GM13976 (cell line): ENCODE results near the gene KLHL5.

ENCODE experiments used
- DNase-seq: peaks from one replicate; pipeline ENCODE4 v3.0.0; 2012; ENCODE audit warnings: low spot score
- CTCF ChIP-seq: IDR thresholded peaks from 2 replicates; pipeline ENCODE4 v1.5.1; 2012; ENCODE audit warnings: borderline replicate concordance, mild to moderate bottlenecking; ENCODE audit not compliant: insufficient read depth; ENCODE audit errors: extremely low read depth, missing control alignments, control extremely low read depth
- in situ Hi-C: fragments of 300-500 bp; cut with MboI; formaldehyde crosslinking; loops from one replicate; pipeline ENCODE4 v1.12.0; 2022; ENCODE audit warnings: low sequenced_read_pairs, mixed read lengths, inconsistent platforms; ENCODE audit not compliant: unreplicated experiment

Gene KLHL5

GRCh38 chr4:39146211-39146610, 84.2 kb downstream of the KLHL5 start:
- no peak for TF ChIP-seq CTCF
- no peak for DNase-seq
- in situ Hi-C loops, result no loop called here

- TF ChIP-seq CTCF, result no peak
- in situ Hi-C loops, result no loop called here
- no peak for DNase-seq
Observed at GRCh38 chr4:39154009-39154408, 92.0 kb downstream of the KLHL5 start.

GRCh38 chr4:39157520-39157919, 95.5 kb downstream of the KLHL5 start:
- TF ChIP-seq CTCF, result no peak
- no peak for DNase-seq
- in situ Hi-C loops, result no loop called here

DNA sequence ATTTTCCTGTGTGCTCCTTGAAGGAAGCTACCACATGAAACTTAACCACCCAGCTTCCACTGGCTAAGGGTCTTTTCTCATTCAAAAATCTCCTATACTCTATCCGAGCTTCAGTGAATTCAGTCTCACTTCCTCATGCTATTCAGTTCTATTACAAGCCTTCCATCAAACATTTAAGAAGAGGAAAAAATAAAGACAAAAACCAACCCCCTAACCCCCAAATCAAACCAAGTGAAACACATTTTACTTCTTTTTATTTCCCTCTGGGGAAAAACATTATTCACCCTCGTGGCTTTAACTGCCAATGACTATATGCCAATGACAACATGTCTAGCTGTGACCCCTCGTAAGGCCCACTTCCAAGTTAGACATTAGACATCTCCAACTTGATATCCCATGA, 104.1 kb downstream of the KLHL5 start:
- no peak for DNase-seq
- in situ Hi-C loops, result no loop called here
- no peak for TF ChIP-seq CTCF

DNA sequence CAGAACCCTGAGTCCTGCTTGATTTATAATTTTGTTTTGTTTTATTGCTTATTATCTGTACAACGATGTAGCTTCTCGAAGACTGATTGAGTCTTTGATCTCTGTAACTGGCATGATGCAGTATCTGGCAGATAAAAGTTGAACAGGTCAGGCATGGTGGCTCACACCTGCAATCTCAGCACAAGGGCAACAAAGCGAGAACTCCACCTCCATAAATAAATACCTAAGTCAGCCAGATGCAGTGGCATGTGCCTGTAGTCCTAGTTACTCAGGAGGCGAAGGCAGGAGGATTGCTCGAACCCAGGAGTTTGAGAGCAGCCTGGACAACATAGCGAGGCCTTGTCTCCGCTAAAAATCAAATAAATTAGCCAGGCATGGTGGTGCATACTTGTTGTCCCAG, 104.6 kb downstream of the KLHL5 start:
- TF ChIP-seq CTCF, result no peak
- DNase-seq, result no peak
- in situ Hi-C loops, result no loop called here

DNA sequence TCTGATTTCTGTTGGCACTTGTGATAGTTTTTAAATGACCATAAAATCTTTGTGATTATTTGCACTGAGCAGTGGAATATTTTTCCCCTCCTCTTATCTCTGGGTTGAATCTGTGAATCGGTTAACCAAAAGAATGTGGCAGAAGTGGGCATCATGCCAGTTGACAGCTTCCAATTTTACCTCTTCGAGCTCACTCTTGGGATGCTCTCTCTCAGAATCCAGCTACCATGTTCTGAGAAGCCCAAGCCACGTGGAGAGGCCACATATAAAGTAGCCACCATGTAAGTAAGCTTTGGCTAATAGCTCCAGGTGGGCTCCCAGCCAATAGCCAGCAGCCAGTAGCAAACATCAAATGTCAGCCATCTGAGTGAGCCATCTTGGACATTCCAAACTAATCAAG, 107.4 kb downstream of the KLHL5 start:
- in situ Hi-C loops, result no loop called here
- no peak for DNase-seq
- TF ChIP-seq CTCF, result no peak

DNA sequence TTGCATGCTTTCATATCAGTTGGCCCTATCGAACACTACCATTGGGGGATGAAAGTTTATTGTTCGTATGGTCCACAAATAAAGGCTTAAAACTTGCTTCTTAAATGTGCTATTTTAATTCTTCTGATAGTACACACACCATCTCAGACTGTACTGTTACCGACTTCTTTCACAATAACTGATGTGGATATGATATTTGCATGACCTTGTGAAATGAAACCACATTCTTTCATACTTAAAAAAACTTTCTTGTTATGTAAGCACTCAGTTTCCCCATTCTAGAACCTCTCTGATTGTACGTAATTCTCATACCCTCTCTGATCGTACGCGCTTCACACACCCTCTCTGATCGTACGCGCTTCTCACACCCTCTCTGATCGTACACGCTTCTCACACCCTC, 108.3 kb downstream of the KLHL5 start:
- TF ChIP-seq CTCF, result no peak
- no peak for DNase-seq
- in situ Hi-C loops, result no loop called here
